ENCODE results near the gene MSGN1.
"Not testable (repeated sequence)": the region's sequence is repeated elsewhere in the genome, so short reads cannot be mapped to it uniquely, and the experiment has no call there.

MSGN1 gene

GRCh38 chr2:17805166-17805565, 11.1 kb upstream of the MSGN1 start:
- DNase-seq, result no peak

GRCh38 chr2:17805717-17806363, 10.4 kb upstream of the MSGN1 start:
- no peak for DNase-seq

GRCh38 chr2:17813010-17813741, 3.1 kb upstream of the MSGN1 start:
- peak in 1 of 58 donors; percentile 18 for DNase-seq

- peak in 6 of 58 donors; percentile 14 to 27 (median 21) for DNase-seq
Observed at GRCh38 chr2:17813742-17814473, 2.4 kb upstream of the MSGN1 start.

DNA sequence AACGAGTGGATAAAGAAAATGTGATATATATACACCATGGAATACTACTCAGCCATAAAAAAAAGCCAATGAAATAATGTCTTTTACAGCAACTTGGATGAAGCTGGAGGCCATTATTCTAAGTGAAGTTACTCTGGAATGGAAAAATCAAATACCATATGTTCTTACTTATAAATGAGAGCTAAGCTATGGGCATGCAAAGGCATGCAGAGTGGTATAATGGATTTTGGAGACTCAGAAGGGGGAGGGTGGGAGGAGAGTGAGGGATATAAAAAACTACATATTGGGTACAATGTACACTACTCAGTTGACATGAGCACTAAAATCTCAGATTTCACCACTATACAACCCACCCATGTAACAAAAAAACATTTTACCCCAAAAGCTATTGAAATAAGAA, 1.7 kb upstream of the MSGN1 start:
- DNase-seq, result no peak

DNA sequence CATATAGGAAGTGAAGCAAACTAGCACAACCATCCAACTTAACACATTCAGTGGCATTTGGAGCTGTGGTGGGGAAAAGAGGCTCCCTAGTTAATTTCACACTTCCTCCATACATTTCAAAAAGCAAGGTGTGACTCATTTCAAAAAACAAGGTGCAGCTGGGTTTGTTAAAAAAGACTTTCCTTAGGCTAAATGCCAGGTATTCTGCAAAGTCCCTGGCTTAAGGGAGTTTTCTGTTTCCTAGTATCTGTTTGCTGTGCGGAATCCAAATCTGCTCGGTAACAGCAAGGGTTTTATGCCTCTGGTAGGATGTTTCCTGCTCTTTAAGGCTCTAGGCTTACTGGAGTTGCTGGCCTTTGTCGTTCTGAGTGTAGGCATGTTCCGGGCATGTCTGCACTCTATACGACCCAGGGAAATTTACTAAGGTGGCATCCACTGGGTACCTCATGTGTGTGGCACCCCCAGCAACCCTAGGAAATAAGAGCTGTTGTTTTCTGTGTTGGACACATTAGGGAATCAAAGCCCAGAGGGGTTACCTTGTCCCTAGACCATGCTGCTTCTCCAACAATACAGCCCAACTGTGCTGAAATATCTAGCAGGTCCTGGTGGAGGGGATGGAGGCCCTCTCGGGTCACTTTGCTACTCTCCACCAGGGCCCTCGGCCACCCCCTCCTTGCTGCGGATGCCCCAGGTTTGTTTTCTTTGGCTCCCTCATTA, 634 bp upstream of the MSGN1 start:
- DNase-seq, result peak in 1 of 58 donors; percentile 50

GRCh38 chr2:17818235-17818815, 2.1 kb downstream of the MSGN1 start:
- no peak for DNase-seq

- no peak for DNase-seq
Observed at GRCh38 chr2:17821080-17821479, 4.8 kb downstream of the MSGN1 start.

GRCh38 chr2:17821535-17822444, 5.5 kb downstream of the MSGN1 start:
- DNase-seq, result no peak

GRCh38 chr2:17822445-17823117, 6.3 kb downstream of the MSGN1 start:
- no peak for DNase-seq

- not testable (repeated sequence) for DNase-seq
Observed at GRCh38 chr2:17823646-17824045, 7.4 kb downstream of the MSGN1 start.

GRCh38 chr2:17827316-17827715, 11.1 kb downstream of the MSGN1 start:
- no peak for DNase-seq

DNA sequence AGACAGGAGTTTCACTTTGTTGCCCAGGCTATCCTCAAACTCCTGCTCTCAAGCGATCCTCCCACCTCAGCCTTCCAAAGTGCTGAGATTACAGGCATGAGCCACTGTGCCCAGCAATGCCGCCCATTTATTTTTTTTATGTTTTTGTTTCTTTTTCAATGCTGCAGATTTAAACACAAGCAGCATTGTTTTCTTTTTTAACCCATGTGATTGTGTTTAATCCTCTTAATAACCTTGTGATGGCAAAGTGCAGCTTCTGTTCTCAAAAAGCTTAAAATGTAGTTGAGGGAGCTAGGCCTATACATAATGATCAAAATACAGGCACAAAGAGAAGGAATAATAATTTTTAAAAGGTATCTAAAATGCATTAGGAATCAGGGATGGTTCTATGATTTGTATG, 11.5 kb downstream of the MSGN1 start:
- no peak for DNase-seq

DNA sequence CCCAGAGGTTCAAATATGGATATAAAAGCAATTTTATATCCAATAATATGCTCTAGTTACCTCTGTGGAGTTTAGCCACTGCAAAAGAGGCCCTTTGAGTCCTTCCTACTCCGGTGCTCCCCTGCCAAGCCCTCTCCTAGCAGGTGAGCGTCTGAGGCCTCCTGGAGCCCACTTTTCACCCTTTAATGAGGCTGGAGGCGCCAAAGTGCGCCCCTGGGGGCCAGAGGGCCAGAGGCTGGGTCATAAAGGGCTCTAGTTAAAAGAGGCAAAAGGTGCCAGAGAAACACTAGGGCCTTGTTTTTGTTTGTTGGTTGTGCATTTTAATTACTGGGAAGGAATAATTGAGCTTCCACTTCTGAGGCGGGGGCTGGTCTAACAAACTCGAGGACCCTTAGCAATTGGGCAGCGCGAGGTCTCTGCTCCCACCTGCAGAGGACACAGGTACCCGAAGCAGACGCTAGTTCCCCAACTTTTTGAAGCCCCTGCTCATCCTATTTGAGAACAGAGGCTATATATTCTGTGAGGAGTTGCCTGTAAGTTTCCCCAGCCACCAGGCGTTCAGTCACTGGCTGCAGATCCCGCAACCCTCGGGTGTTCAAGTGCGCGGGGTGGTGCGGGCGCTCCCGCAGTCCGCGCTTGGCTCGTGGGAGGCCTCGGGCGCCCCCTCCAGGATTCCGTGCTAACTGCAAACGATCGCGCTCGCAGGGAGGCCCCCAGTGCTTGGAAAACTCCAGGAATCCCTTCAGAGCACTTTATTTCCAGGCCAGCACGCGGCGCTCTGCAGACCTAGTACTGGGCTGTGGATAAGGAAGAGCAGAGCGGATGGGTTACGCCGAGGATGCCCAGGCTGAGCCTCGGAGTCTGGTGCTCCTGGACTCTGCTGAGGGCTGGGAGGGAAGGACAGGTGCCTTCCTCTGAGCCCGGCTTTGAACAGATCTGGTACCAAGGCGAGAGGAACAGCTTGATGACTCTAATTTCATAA, 14.1 kb downstream of the MSGN1 start:
- peak in 54 of 58 donors; percentile 19 to 87 (median 59) for DNase-seq

DNA sequence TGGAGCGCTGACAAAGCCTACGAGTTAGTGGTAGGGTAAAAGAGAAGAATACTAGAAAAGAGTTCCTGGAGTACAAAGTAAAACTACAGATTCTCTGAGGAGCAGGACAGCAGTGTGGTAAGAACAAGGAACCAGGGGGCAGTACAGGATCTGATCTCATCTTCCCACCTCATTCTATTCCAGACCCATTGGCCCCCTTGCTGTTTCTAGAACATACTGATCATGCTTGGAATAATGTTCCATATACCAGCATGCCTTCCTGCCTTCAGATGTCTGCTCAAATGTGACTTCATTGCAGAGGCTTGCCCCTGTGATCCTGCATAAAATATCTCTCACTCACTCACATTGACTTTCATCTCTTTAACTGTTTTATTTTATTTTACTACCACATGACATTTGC, 19.3 kb downstream of the MSGN1 start:
- DNase-seq, result no peak

- DNase-seq, result no peak
Observed at GRCh38 chr2:17839959-17840358, 23.7 kb downstream of the MSGN1 start.

DNA sequence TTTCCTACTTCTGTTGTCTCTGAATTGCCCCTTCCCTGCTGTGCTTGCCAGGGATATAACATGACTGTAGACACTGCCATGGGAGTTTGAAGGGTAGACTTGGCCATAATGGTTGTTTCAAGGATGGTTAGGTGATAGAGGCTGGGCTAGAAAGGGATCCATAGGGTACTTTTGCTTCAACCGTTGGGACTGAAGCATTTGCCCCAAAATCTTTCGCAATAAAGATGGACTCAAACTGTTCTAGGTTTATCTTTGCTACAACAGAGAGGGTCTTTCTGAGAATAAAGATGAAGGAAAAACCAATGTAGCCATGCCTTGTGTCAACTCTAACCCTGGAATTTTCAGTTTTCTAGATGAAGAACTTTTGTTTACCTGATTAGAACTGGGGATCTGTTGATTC, 27.2 kb downstream of the MSGN1 start:
- DNase-seq, result no peak

DNA sequence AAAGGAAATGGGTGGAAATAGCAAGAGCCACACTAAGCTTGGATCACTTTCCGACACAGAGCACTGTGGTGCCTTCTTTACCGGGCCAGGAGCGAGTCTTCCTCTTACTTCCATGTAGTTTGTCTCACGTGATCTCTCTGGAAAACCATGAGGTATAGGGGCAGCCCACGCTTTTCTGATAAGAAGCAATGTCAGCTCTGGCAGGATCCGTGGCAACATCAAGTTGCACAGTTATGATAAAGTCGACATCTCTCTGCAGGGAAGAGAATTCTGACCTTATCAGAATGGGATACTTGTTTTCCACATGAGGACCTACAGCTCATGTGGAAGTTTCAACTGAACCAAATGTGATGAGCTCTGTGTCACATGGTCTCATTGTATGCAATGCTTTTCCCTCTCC, 29.5 kb downstream of the MSGN1 start:
- DNase-seq, result no peak

Measured in anterior cingulate cortex (tissue), 58 donors.